GM21723 (cell line): Measurements from ENCODE around the gene QSOX1.
"Not testable (repeated sequence)": the region's sequence is repeated elsewhere in the genome, so short reads cannot be mapped to it uniquely, and the experiment has no call there.

Experiments
- ATAC-seq: cut with Tn5 transposase; IDR thresholded peaks from one replicate; pipeline ENCODE4 v1.9.1; 2021; ENCODE audit warnings: mild to moderate bottlenecking, moderate library complexity; ENCODE audit not compliant: unreplicated experiment

Gene QSOX1

DNA sequence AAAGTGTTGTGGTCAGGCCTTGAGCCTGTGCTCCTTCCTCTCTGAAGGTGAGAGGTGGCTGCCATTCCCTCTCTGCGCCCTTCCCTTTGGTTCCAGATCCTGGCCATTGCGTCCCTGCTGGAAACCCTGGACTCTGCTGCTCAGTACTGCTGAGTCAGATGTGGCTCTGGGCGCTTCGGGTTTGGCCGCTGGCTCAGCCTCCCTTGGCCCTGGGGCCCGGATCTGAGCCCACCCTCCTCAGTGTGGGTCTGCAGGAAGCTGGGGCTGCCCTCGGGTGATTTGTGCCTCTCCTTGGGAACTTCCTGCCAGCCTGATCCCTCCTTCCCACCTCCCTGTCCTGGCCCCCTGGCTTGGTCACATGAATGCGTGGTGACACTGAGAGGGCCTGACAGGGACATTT is 32.2 kb downstream of the QSOX1 start:
- ATAC-seq: no peak

DNA sequence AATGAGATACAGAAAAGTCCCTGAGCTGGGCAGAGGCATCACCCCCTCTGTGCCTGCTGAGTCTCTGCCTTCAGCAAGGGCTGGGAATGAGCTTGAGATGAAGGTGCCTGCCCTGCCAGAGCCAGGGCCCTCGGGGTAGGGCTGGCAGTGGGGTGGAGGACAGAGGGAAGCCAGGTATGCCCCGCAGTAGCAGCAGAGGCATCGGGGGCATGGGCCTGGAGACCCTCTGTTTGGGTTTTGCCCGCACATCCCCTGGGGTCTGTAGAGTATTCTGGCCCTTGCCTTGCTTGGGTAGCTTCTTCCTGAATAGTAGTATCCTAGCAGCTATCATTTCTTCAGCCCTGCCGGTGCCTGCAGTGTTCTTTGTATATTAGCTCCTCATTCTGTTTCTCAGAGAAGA is 33.0 kb downstream of the QSOX1 start:
- no peak for ATAC-seq

DNA sequence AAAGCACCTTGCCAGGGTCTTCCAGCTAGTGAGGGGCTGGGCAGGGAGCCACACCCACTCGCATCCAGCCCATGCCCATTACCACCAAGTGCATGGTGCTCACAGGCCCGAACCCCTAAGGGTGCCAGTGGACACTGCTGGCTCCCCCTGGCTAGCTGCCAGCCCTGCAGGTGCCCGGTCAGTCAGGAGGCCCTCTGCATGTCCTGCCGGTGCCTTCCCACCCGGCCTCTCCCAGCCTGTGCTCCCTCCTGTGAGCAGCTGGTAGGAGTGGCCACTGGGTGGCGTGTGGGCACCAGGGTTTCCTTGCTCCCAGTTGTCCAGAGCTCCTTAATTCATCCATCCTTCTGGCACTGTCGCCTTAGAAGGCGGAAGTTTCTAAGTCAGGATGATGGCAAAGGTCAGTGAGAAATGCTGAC is 33.4 kb downstream of the QSOX1 start:
- no peak for ATAC-seq

DNA sequence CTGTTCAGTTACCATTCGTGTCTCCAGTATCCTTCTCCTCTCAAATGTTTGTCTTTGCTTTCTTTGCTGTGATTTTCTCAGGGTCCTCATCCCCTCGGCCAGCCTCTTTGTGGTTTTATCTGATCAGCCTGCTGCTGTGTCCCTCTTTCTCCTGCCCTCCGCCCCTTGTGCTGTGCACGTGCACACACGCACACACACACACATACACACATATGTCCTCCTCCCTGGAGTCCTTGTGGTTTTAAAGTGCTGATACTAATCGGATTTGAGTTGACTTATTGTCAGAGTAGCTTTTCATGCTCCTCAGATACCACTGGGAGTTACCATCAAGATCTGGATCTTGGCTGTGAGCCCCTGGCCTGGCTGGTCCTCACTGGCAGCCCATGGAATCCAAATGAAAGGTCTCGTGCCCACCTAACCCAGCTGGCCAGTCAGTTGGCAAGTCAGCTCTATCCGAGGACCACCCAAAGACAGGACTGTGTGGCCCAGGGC is 34.1 kb downstream of the QSOX1 start:
- ATAC-seq: no peak

- no peak for ATAC-seq
Measured at GRCh38 chr1:180190091-180190490, 35.4 kb downstream of the QSOX1 start.

DNA sequence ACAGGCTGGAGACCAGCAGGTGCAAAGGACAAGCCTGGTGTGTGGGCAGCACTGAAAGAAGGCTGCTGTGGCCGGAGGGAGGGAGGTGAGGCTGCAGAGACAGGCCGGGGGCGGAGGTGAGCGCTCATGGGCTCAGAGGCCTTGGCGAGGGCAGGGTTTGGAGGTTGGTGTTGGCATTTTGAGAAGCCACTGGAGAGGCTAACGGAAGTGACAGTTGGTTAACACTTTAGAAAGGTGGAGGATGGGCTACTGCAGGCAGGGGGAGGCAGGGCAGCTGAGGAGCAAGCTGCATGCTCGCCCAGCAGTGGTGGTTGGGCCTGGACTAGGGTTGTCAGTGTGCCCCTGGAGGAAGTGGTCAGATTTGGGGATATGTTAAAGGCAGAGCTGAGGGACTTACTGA is 37.5 kb downstream of the QSOX1 start:
- no peak for ATAC-seq

GRCh38 chr1:180193141-180194047 is 38.7 kb downstream of the QSOX1 start:
- no peak for ATAC-seq

GRCh38 chr1:180194048-180194425 is 39.4 kb downstream of the QSOX1 start:
- ATAC-seq: no peak

DNA sequence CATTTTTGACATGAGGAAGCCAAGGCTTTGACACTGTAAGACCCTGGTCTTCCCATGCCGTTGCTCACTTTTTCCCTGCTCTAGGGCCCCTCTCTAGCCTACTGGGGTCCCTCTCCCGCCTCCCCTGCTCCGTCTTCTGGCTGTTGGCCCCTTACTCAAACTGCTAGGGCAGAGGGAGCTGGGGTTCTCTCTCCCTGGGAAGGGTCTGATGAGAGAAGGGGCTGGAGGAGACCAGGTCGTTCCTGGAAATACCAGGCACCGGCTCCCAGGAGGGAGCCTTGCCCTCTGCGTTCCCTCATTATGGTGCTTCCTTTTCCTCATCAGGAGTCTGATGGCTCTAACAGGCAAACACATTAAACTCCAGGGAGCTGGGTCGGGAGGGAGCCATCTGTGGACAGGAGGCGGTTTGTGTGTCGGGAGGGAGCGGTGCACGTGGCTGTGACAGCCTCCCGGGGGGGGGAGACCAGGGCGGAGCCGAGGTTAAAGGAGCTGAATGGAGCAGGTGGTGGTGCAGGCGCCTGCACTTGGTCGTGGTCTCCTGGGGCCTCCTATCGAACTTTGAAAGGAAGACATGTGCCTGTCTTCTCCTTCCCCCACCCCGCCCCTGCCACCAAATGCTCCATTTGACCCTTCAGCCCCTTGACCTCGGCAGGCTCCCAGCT is 40.0 kb downstream of the QSOX1 start:
- no peak for ATAC-seq

GRCh38 chr1:180195401-180195800 is 40.7 kb downstream of the QSOX1 start:
- ATAC-seq: no peak

DNA sequence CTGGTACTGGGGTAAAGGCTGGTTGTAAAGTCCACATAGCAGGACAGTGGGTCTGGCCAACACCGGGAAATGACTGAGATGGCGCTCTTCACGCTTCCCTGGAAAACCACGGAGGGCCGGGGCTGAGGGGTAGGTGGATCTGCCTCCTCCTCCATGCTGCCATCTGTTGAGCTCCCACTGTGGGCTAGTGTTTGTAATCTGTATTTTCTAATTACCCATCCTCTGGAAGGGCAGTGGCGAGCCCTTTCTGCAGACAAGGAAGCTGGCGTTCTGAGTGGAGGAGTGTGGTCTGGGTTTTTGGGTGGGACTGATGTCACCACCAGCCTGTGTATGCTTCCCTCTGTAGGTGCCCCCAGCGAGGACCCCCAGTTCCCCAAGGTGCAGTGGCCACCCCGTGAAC is 41.2 kb downstream of the QSOX1 start:
- no peak for ATAC-seq

- no peak for ATAC-seq
Measured at GRCh38 chr1:180196436-180197003, 41.9 kb downstream of the QSOX1 start.

GRCh38 chr1:180197231-180197630 is 42.6 kb downstream of the QSOX1 start:
- no peak for ATAC-seq

GRCh38 chr1:180198196-180198595 is 43.5 kb downstream of the QSOX1 start:
- ATAC-seq: no peak

DNA sequence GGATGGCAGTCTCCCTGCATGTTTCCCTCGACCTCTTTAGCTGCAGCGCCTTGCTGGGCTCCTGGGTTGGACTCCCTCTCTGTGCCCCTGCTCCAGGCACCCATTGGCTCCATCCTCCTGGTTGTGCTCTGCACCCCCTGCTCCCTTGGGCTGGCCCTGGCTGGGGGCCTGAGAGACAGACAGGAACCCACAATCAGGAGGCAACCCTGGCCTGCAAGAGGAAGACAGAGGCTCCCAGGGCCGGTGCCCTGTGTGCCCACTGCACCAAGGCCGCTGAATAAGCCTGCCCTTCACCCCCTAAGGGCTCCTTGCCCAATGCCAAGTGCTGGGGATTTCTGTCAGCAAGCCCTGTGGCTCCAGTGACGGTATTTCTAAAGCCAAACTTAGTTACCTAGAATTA is 43.9 kb downstream of the QSOX1 start:
- no peak for ATAC-seq

GRCh38 chr1:180199018-180199417 is 44.3 kb downstream of the QSOX1 start:
- no peak for ATAC-seq

- ATAC-seq: no peak
Measured at GRCh38 chr1:180201451-180202200, 47.0 kb downstream of the QSOX1 start.

DNA sequence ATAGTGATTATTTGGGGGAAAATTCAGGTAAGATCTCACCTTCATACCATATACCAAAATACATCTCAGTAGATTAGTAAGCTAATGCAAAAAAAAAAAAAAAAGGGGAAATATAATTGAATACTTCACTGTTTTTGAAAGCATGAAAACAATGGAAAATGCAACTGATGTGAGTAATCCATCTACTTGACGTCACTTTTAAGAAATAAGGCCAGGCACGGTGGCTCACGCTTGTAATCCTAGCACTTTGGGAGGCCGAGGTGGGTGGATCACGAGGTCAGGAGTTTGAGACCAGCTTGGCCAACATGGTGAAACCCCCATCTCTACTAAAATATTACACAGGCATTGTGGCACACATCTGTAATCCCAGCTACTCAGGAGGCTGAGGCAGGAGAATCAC is 47.9 kb downstream of the QSOX1 start:
- not testable (repeated sequence) for ATAC-seq

DNA sequence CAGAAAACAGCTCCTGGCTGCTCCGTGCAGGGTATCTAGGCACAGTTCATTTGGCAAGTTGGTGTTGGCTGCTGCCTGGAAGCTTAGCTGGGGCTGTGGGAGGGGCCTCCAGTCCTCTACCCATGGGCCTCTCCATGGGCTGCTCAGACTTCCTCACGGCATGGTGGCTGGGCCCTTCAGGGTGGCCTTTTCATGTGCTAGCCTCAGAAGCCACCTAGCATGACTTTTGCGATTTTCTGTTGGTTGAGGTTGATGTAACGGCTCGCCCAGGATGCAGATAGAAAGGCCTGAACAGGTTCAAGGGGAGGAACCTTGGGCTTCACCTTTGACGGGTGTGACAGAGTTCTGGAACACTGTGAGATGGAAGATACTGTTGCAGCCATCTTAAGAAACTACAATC is 49.6 kb downstream of the QSOX1 start:
- no peak for ATAC-seq

GRCh38 chr1:180206581-180206980 is 51.9 kb downstream of the QSOX1 start:
- no peak for ATAC-seq

DNA sequence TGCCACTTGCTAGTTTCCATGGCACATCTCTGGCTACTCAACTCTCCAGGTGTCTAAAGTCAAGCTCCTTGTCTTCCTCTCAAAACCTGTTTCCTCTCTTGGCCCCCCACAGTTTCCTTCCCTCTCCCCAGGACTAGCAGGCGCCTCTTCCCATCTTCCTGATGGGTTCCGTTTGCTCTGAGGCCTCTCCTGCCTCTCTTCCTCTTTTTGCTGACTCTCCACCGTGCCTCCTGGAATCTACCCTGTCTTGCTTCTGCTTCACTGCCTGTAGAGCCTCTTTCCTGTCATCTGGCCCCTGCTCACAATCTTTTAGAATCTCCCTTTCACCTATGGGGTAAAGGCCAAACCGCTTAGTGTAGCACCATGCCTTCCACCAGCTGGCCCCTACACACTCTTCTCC is 53.6 kb downstream of the QSOX1 start:
- ATAC-seq: no peak
